Measurements from ENCODE around the gene MPHOSPH9.

DNA sequence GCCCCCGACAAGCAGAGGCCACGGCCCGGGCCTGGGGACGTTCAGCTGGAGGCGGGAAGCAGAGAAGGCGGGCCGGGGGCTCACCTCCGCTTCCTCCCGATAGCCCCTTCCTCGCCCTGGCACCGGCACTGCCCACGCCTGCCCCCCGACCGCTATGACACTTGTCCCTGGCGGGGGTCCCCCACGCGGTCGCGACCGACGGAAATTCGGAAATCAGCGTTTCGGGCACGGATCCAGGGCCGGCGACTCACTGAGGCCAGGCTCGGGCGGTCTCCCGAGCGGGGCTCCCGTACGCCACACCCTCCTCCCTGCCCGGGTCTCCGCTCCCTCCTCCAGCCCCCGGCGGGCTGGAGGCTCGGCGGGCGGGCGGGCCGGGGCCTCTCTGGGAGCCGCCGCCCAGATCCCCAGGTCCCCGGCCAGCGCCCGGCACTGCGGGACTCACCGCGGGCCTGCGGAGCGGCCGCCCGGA is 82.6 kb downstream of the MPHOSPH9 start:
- TF ChIP-seq POLR2A (IDR thresholded peaks at IDR 0.05) (no peak), CTCF (IDR thresholded peaks at IDR 0.05) (no peak)

All from thyroid gland (tissue), 4 donors.